ENCODE measurements around the gene MEIOSIN.

- TF ChIP-seq CTCF (IDR thresholded peaks at IDR 0.05; ENCODE audit: borderline replicate concordance, extremely low read depth, low read length, poor library complexity, severe bottlenecking) (no peak), EZH2 (IDR thresholded peaks at IDR 0.05; ENCODE audit: borderline replicate concordance, low read depth, low read length, severe bottlenecking) (no peak)
Observed at GRCh38 chr19:45764945-45765701, 31.9 kb downstream of the MEIOSIN start.
